OCI-LY3 (cell line): Measurements from ENCODE around the gene RBM20.
A peak's percentile ranks its signal among the peaks of the same experiment; 100 is the strongest.

Experiments used
- H2AFZ ChIP-seq: fragments of 200-600, 300-600 bp; shearing (Covaris generic); 2 replicates; pipeline ENCODE4 v1.6.0; 2014; ENCODE audit warnings: antibody characterized with exemption, low read depth, low read length
- H3K27ac ChIP-seq: fragments of 200-600, 300-600 bp; sonication (generic); 2 replicates; pipeline ENCODE4 v1.5.1; 2014; ENCODE audit warnings: mild to moderate bottlenecking, low read length, moderate library complexity, mixed read lengths
- H3K27me3 ChIP-seq: fragments of 200-600, 300-600 bp; sonication (generic); 2 replicates; pipeline ENCODE4 v1.6.1; 2014; ENCODE audit warnings: low read depth, low read length, mixed read lengths
- H3K36me3 ChIP-seq: fragments of 200-600, 300-600 bp; sonication (generic); replicated peaks from 2 replicates; pipeline ENCODE3; 2014; ENCODE audit warnings: low read depth, low read length, mixed read lengths
- H3K4me1 ChIP-seq: fragments of 300-600, 200-600 bp; sonication (generic); 2 replicates; pipeline ENCODE4 v1.6.1; 2014; ENCODE audit warnings: low read length, mixed read lengths
- H3K4me2 ChIP-seq: fragments of 200-600, 300-600 bp; sonication (generic); 2 replicates; pipeline ENCODE4 v1.6.1; 2014; ENCODE audit warnings: low read length, mixed read lengths
- H3K4me3 ChIP-seq: fragments of 300-600, 200-600 bp; sonication (generic); 2 replicates; pipeline ENCODE4 v1.5.1; 2014; ENCODE audit warnings: antibody characterized with exemption, mild to moderate bottlenecking, low read length, moderate library complexity
- H3K79me2 ChIP-seq: fragments of 300-600, 200-600 bp; shearing (Covaris generic); 2 replicates; pipeline ENCODE4 v1.6.1; 2014; ENCODE audit warnings: mild to moderate bottlenecking, low read length, mixed read lengths
- H3K9ac ChIP-seq: fragments of 300-600, 200-600 bp; shearing (Covaris generic); 2 replicates; pipeline ENCODE4 v1.6.0; 2014; ENCODE audit warnings: mild to moderate bottlenecking, low read length, moderate library complexity
- H3K9me3 ChIP-seq: fragments of 200-600, 300-600 bp; shearing (Covaris generic); 2 replicates; pipeline ENCODE4 v1.6.1; 2014; ENCODE audit warnings: low read length, mixed read lengths; ENCODE audit not compliant: insufficient read depth
- H4K20me1 ChIP-seq: fragments of 200-600, 300-600 bp; sonication (generic); 2 replicates; pipeline ENCODE4 v1.6.1; 2016; ENCODE audit warnings: low read length, mixed read lengths; ENCODE audit not compliant: insufficient read depth
- CTCF ChIP-seq: fragments of 200-600, 300-600 bp; sonication (generic); IDR thresholded peaks from 2 replicates; pipeline ENCODE4 v1.5.1; 2014; ENCODE audit warnings: antibody characterized with exemption, low read length, low read depth
- EZH2phosphoT487 ChIP-seq: fragments of 200-600 bp; shearing (Covaris generic); IDR thresholded peaks from 2 replicates; pipeline ENCODE4 v1.6.1; 2018; ENCODE audit warnings: antibody characterized with exemption, mixed run types, low read depth

Gene RBM20

GRCh38 chr10:110803830-110804338, 159.7 kb downstream of the RBM20 start:
- TF ChIP-seq EZH2phosphoT487 (no peak), CTCF (peak; percentile 75)
- Histone ChIP-seq H3K4me3 (peak overlapping the region; percentile 49), H3K36me3 (no peaks in the 10 kb centered on the region), H2AFZ (peak overlapping the region; percentile 62; the same call in 1 of the 2 replicates), H3K27me3 (no peaks in the 10 kb centered on the region), H3K9ac (peak overlapping the region; percentile 14; the same call in 1 of the 2 replicates), H3K27ac (no peak overlapping the region), H3K4me2 (peak overlapping the region; percentile 83), H3K4me1 (peaks cover 25% of the 10 kb centered on the region), H4K20me1 (no peaks in the 10 kb centered on the region), H3K79me2 (no peaks in the 10 kb centered on the region), H3K9me3 (no peaks in the 10 kb centered on the region)

- no peak for TF ChIP-seq EZH2phosphoT487
- TF ChIP-seq CTCF, result no peak
- Histone ChIP-seq H3K27ac (no peak overlapping the region), H3K27me3 (no peaks in the 10 kb centered on the region), H3K9me3 (no peaks in the 10 kb centered on the region), H3K4me3 (peak overlapping the region; percentile 49; the same call in 1 of the 2 replicates), H3K4me1 (peaks cover 25% of the 10 kb centered on the region), H3K9ac (no peak overlapping the region; the same call in 1 of the 2 replicates), H3K4me2 (peak overlapping the region; percentile 83), H2AFZ (0 out of 2 replicates have a peak overlapping the region, but pooled peaks have one; percentile 62), H3K79me2 (no peaks in the 10 kb centered on the region), H4K20me1 (no peaks in the 10 kb centered on the region), H3K36me3 (no peaks in the 10 kb centered on the region)
Measured at GRCh38 chr10:110804376-110804775, 160.2 kb downstream of the RBM20 start.

GRCh38 chr10:110805292-110805691, 161.2 kb downstream of the RBM20 start:
- peaks cover 25% of the 10 kb centered on the region for H3K4me1 ChIP-seq
- no peaks in the 10 kb centered on the region for H3K27me3 ChIP-seq
- no peak overlapping the region for H3K9ac ChIP-seq
- TF ChIP-seq EZH2phosphoT487 (no peak), CTCF (no peak)
- H3K27ac ChIP-seq, result no peak overlapping the region
- no peaks in the 10 kb centered on the region for H4K20me1 ChIP-seq
- H3K79me2 ChIP-seq, result no peaks in the 10 kb centered on the region
- H3K4me2 ChIP-seq, result no peak overlapping the region
- H3K36me3 ChIP-seq, result no peaks in the 10 kb centered on the region
- no peaks in the 10 kb centered on the region for H3K9me3 ChIP-seq
- no peak overlapping the region for H2AFZ ChIP-seq
- H3K4me3 ChIP-seq, result no peak overlapping the region

GRCh38 chr10:110806335-110806734, 162.2 kb downstream of the RBM20 start:
- Histone ChIP-seq H3K4me3 (no peak overlapping the region), H4K20me1 (no peaks in the 10 kb centered on the region), H3K9ac (no peak overlapping the region), H3K79me2 (no peaks in the 10 kb centered on the region), H3K27ac (no peak overlapping the region), H3K36me3 (no peaks in the 10 kb centered on the region), H2AFZ (no peak overlapping the region), H3K9me3 (no peaks in the 10 kb centered on the region), H3K27me3 (no peaks in the 10 kb centered on the region), H3K4me1 (peaks cover 25% of the 10 kb centered on the region), H3K4me2 (no peak overlapping the region)
- TF ChIP-seq CTCF, result no peak
- TF ChIP-seq EZH2phosphoT487, result no peak
